NCI-H2081 (cell line): ENCODE data around the gene ZNF845.
A peak's percentile ranks its signal among the peaks of the same experiment; 100 is the strongest.
"Not testable (repeated sequence)": the region's sequence is repeated elsewhere in the genome, so short reads cannot be mapped to it uniquely, and the experiment has no call there.

Source experiments
- DNase-seq, 2 experiments: peaks; one replicate each; lab custom pipeline; 2025; lab: John Stamatoyannopoulos, UW

ZNF845 gene

DNA sequence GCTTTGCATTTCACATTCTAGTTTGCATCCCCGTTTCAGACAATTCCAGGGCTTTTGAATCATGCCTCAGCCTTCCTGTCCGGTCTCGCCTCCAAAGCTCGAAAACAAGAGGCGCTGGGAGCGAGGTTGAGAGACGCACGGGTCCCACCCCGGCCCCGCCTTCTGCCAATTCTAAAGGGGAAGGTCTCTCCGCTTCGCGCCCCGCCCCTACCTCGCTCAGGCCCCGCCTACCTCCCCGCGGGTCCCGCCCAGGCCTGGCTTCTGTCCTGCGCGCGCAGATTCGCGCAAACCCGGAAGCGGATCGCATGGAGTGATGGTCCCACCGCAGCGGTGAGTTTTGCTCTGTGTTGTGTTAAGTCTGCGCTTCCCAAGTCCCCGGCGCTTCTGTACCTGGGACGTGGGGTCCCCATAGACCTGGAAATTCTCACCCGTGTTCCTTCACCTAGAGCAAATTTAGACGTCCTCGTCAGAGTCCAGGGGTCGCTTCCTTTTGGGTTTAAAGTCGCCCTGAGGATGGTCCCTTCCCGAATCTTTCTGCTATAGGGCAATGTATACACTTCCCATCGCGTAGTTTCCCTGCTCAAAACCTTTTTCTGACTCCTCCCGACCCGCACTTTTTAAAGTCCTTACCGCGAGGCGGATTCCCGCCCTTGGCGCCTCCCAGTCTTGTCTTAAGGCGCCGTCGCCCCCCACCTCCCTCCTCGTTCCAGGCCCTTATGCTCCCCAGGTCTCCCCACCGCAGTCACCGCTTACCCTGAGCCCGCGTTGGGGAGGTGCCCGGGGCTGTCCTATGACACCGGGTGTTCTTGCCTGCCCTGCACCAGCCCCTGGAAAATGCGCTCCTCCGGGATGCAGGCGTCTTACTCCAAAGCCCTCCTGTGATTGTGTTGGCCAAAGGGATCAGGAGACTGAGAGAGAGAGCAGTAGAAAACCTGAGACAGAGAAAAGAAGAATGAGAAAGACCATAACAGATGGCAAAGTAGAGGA is at the start of gene ZNF845:
TSS of gene ZNF845 (plus strand) at position 287 of the 987 bp plus-strand sequence. CDS start 7,559 bp downstream, outside the sequence.
- peak; percentile 80 to 89 for DNase-seq

DNA sequence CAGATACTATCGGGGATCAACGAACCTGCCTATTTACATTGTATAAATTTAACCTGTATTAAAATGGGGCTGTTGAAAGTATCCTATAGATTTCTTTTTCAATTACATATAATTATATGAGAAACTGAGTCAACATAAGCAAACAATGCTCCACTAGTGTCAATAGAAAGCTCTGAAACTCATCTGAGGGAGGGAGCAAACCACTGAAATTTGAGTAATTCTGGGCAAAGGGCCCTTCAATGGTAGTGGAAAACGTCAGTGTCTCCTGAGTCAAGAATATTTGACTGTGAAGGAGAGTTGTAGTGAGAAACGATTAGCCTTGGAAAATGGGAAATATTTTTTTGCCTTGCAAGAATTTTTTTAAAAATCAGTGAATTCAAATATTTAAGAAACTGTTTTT is 48.5 kb upstream of the ZNF845 start:
- DNase-seq: no peak

DNA sequence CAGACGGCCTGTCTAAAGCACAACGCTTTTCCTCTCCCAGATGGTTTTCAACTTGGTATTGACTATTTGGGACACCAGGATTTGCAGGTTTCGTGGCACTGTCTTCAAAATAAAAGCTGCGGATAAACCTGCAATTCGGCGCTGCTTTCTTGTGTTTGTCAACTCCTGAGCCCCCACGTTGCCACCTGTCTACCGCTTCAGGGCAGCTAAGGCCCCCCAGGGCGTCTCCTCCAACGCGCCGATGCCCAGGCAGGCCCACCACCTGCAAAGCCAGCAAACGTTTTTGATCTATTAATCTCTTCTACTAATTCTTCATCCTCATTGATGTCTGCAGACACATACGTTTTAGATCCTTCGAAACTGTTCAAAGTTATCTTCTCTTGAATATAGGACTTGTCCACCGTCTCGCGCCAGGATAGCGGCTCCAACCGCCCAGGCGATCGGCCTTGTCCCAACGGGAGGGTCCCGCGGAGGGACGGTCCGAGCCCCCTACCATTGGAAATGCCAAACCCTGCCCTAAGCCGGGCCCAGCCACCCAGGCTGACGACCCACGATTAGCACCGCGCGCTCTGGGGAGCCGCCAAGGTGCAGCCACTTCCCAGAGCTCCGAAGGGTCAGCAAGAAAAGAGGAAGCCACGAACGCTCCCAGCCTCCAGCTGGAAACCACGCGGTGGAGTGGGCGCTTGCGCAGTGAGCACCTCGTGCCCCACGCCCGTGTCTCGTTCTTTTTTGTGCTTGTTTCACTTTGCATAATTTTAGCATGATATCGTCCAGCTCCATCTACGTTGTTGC is 42.6 kb upstream of the ZNF845 start:
- no peak for DNase-seq

DNA sequence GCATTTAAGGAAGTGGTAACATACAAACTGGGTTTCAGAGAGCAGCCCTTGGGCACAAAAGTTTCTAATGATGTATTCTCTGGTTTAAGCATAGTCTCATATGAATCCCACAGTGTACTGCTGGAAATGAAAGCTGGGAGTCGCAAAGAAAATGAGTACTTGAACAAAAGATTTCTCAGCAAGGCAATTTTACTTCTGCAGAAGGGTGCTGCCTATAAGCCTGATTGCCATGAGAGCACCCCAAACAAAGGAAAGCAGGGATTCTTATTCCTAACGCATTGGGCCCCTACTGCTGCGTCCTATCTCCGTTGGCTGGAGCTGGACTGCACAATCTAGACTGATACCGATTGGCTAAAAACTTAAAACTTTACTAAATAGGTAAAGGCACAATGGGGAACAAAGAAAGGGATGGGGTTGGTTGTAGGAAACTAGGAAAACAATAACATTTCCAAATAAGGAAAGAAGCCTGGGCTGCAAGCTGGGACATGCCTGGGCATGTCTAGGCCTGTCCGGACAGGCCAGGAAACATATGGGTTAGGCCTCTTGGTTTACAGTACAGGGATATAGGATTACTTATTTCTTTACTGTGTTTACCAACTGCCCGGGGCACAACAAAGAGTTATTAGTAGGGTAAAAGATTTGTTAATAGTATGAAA is 38.6 kb upstream of the ZNF845 start:
- no peak for DNase-seq

DNA sequence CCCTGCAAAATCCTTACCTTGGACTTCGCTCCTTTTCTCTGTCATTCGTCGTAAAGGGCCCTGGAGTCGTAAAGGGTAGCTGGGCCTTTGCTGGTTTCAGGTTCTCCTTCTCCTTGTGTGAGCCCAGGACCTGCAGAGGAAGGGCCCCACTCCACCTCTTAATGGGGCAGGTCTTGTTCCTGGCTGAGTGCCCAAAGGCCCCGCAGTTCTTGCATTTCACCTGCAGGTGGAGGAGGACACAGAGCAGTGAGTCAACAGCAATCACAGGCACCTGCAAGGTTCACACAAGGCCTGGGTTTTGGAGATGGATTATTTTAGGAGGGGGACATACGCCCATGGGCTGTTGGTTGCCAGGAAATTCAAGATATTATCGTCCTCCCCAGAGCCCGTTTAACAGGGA is 32.2 kb upstream of the ZNF845 start:
- DNase-seq: not testable (repeated sequence)

DNA sequence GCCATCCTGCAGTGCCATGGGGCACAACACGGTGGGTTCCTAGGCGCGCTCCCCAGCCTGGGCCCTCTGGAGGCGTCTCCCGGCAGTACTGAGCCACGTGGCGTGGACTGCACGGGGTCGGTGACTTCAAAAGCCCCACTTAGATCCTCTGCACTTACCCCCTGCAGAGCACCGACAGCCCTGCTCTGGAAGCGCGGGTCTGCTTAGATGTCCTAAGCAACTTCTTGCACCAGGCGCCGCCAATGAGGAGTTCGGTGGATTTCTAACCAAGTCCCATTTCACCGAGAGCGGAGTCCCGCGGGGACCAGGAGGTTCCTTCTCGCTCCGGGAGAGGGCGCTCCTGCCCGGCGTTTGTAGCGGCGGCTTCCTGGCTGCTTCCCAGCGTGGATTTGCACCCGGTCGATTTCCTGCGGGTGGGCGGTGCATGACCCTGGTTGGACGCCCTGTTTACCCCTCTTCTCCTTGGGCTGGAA is 25.2 kb upstream of the ZNF845 start:
- no peak for DNase-seq

DNA sequence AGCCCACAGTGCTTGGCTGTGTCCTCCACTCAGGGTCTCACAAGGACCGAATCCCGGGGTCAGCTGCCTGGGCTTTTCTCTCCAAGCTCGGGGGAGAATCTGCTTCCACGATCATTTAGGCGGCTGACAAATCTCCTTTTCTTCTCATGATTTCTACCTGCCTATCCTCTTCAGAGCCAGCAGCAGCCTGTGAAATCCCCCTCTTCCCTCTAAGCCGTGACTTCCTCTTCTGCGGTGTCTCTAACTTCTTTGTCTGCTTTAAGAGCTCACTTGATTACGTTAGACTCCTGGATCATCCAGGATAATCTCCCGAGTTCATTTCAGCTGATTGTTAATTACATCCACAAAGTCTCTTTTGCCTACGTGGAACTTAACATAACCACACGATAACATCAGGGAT is 22.5 kb upstream of the ZNF845 start:
- DNase-seq: no peak

DNA sequence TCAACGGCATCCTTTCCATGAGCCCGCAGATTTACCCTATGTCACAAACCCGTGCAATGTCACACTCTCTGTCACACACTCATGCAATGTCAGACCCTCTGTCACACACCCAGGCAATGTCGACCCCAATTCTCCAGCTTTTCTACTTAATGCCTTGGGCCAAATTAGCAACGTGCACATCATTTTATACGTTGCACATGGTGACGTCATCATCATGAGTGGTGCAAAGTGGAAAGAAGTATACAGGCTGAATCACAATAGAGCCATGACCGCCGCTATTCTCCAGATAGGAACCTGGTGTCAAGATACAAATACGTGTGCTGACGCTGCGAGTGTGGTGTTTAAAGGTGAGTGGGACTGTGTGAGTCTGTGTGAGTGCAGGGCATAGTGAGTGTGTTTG is 21.7 kb upstream of the ZNF845 start:
- DNase-seq: no peak

DNA sequence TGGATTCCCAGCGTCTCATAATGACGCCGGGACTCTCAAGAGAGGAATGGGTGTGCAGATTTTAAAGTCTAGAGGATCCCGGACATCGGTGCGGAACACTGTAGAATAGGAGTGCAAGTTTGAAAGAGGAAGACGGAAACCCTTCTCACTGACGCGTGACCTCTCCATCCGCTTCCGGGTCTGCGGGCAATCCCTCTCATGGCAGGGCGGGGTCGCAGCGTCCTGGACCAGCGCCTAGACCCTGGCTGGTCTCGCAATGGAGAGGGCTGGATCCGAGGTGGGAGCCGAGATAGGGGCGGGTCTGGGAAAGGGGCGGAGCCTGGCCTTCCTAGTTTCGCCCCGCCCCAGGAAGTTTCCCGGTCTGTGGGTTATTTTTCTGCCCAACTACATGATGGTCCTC is 4.6 kb upstream of the ZNF845 start:
- no peak for DNase-seq

DNA sequence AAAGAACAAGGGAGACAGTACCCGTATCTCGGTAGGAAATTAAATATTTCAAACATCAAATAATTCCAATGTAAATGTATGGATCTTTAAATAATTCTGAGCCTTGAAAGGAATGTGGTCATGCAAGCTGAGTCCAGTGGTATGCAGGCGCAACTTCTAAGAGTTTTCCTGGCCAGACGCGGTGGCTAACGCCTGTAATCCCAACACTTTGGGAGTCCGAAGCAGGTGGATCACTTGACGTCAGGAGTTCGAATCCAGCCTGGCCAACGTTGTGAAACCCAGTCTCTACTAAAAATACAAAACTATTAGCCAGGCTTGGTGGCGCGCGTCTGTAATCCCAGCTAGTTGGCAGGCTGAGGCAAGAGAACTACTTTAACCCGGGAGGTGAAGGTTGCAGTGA is 1.1 kb upstream of the ZNF845 start:
- DNase-seq: no peak

DNA sequence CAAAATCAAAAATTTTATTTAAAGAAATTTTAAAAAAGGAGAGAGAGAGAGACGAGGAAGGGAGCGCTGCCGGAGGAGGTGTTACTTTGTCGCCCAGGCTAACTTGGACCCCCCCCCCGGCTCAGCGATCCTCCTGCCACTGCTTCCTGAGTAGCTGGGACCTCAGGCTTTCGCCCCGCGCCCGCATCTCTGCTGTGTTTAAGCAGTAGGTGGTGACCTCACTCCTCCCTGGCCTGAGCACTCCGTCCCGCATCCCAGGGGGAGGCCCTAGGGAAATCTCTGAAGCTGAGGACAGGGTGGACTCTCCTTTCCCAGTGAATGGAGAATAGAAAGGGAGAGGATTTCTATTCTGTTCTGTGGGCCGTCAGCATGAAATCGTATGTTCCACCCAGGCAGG is 485 bp upstream of the ZNF845 start:
- peak in 1 of 2 experiments; percentile 32 for DNase-seq

DNA sequence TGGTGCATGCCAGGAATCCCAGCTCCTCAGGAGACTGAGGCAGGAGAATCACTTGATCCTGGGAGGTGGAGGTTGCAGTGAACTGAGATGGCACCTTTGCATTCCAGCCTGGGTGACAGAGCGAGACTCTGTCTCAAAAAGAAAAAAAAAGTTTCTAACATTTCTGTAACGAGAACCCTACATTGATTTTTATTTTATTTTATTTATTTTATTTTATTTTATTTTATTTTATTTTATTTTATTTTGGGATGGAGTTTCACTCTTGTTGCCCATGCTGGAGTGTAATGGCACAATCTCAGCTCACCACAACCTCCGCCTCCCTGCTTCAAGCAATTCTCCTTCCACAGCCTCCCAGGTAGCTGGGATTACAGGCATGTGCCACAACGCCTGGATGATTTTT is 10.9 kb downstream of the ZNF845 start:
- not testable (repeated sequence) for DNase-seq

DNA sequence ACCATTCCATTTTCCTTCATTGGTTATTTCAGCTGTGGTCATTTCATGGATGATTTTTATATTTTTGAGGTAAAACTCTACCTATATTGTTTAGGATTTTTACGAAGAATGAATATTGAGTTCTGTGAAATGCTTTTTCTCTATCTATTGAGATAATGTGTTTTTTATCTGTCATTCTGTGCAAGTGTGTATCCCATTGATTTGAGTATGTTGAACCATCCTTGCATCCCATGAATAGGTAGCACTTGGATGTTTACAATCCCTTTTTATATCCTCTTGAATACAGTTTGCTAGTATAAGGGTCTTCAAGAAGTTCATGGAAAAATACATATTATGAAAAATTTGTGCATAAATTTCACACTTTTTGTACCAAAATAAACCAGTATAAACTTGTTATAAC is 22.2 kb downstream of the ZNF845 start:
- DNase-seq: no peak

DNA sequence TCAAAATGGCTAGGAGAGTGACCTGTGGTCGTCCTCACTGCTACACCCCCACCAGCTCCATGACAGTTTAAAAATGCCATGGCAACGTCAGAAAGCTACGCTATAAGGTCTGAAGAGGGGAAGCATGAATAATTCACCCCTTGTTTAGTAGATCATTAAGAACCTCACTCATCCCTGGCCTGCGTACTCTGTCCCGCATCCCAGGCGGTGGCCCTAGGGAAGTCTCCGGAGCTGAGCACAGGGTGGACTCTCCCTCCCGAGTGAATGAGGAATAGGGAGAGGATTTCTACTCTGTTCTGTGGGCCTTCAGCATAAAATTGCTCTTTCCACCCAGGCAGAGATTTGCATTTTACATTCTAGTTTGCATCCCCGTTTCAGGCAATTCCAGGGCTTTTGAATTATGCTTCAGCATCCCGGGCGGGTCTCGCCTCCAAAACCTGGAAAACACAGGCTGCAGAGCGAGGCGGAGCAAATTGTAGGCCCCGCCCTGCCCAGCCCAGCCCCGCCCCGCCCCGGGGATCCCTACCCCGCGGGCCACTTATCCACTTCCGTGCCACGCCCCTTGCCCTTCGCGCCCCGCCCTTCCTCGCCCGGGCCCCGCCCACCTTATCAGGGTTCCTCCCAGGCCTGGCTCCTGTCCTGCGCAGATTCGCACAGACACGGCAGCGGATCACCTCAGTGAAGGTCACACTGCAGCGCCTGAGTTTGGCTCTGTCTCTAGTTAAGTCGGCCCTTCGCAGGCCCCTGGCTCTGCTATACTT is 24.5 kb downstream of the ZNF845 start:
- no peak for DNase-seq

DNA sequence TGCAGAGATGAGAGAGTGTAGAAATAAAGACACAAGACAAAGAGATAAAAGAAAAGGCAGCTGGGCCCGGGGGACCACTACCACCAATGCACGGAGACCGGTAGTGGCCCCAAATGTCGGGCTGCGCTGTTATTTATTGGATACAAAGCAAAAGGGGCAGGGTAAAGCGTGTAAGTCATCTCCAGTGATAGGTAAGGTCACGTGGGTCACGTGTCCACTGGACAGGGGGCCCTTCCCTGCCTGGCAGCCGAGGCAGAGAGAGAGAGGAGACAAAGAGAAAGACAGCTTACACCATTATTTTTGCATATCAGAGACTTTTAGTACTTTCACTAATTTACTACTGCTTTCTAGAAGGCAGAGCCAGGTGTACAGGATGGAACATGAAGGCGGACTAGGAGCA is 26.5 kb downstream of the ZNF845 start:
- not testable (repeated sequence) for DNase-seq

DNA sequence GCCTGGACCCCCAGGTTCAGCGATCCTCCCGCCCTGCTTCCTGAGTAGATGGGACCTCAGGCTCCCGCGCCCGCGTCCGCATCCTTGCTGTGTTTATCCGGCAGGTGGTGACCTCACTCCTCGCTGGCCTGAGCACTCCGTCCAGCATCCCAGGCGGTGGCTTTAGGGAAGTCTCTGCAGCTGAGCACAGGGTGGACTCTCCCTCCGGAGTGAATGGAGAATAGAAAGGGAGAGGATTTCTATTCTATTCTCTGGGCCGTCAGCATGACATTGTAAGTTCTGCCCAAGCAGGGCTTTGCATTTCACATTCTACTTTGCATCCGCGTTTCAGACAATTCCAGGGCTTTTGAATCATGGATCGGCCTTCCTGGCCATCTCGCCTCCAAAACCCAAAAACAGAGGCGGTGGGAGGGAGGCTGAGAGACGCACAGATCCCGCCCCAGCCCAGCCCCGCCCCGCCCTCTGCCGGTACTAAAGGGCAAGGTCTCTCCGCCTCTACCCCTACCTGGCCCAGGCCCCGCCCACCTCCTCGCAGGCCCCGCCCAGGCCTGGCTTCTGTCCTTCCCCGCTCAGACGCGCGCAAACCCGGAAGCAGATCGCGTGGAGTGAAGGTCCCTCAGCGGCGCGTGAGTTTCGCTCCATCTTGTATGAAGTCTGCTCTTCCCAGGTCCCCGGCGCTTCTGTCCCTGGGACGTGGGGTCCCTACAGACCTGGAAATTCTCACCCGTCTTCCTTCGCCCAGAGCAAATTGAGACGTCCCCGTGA is 31.8 kb downstream of the ZNF845 start, which contains the start of gene ZNF525:
TSS of gene ZNF525 (plus strand) at position 572 of the 765 bp plus-strand sequence. CDS start 6,577 bp downstream, outside the sequence.
- DNase-seq: peak; percentile 83 to 84

DNA sequence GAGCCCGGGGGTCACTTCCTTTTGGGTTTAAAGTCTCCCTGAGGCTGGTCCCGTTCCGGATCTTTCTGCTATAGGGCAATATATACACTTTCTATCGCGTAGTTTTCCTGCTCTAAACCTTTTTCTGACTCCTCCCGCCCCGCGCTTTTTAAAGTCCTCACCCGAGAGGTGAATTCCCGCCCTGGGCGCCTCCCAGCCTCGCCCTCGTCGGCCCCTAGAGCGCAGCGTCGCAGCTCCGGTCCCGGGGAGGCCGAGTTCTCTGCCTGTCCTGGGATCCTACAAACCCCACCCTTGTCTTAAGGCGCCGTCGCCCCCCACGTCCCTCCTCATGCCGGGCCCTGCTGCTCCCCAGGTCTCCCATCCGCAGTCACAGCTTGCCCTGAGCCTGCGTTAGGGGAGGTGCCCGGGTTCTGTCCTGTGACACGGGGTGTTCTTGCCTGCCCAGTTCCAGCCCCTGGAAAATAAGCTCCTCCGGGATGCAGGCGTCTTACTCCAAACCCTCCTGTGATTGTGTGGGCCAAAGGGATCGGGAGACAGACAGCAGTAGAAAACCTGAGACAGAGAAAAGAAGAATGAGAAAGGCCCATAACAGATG is 32.4 kb downstream of the ZNF845 start:
- DNase-seq: peak in 1 of 2 experiments; percentile 33

DNA sequence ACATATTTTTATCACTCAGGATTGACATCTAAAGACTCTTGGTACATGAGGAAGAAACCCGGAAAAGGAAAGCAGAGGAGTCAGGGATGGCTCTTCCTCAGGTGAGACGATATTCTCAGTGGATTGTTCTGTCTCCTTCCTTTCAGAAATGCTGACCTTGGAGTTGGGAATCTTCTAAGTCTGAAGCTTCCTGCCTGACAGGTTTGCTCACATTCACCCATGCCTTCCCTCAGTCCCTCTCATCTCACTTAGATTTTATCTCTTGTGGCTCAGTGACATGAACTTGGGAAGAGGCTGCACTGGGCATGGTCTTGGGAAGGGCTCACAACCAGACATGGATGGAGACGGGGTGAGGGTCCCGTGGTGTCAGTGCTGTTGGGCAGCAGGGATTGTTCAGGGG is 38.6 kb downstream of the ZNF845 start:
- no peak for DNase-seq

DNA sequence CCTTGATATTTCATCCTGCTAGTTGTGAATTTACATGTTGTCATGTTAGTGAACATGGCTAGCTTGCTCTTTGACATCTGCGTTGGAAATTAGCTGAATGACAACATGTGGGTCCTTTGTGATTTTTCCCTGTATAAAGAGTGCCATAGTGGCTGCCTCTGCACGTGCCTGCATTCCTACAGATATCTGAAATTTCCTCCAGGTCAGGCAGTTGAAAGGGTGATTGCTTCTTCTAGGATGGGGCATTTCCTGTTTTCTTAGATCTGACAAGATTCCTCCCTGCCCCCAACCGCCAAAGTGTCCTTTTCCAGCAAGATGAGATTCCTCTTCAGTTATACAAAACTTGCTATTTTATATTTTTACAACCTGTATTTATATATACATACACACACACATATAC is 40.7 kb downstream of the ZNF845 start:
- no peak for DNase-seq

DNA sequence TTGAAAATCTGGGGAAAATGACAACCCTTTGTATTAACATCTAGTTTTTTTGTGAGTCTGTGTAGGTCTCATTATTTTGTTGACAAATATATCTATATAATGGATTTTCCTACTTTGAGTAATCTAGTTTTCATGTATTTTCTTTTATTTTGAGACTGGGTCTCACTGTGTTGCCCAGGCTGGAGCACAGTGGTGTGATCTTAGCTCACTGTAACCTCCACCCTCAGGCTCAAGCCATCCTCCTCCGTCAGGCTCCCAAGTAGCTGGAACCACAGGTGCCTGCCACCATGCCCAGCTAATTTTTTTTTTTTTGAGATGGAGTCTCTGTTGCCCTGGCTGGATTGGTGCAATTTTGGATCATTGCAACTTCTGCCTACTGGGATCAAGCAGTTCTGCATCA is 41.2 kb downstream of the ZNF845 start:
- DNase-seq: no peak
